Natural killer cell (primary cell): Measurements from ENCODE around the gene COL19A1. TPM values are rescaled to one million over a fixed set of nuclear protein-coding genes. Genes with fewer than 3 reads are reported as not detected.
"Not testable (repeated sequence)": the region's sequence is repeated elsewhere in the genome, so short reads cannot be mapped to it uniquely, and the experiment has no call there.

ENCODE experiments used
- ATAC-seq, 3 donors: fragments of 150-1000 bp in 2 of 3; fragments of 200-7000 bp in 1 of 3; cut with Tn5 transposase; 1 replicate in 1 of 3; 2 replicates in 2 of 3; pipeline ENCODE4 v1.10.0; 2021; ENCODE audit warnings: mild to moderate bottlenecking in 2 of 3, moderate library complexity in 2 of 3
- DNase-seq, 2 donors: peaks; one replicate each; pipeline versions ENCODE4 v3.0.0 to v3.0.0-alpha.2; 2013 to 2021; ENCODE audit warnings: mixed read lengths in 1 of 2
- H3K27ac ChIP-seq: one replicate; pipeline ENCODE4 v1.5.1; 2013; ENCODE audit warnings: mild to moderate bottlenecking, low read length
- H3K27me3 ChIP-seq: one replicate; pipeline ENCODE4 v1.6.1; 2013; ENCODE audit warnings: low read length; ENCODE audit not compliant: control insufficient read depth, insufficient read depth
- H3K36me3 ChIP-seq: one replicate; pipeline ENCODE4 v1.6.1; 2013; ENCODE audit warnings: low read length; ENCODE audit not compliant: control insufficient read depth, insufficient read depth
- H3K4me1 ChIP-seq: one replicate; pipeline ENCODE4 v1.6.1; 2013; ENCODE audit warnings: low read length; ENCODE audit not compliant: control insufficient read depth, insufficient read depth
- H3K4me3 ChIP-seq: one replicate; pipeline ENCODE4 v1.5.1; 2013; ENCODE audit warnings: low read length
- H3K9me3 ChIP-seq: one replicate; pipeline ENCODE4 v1.6.1; 2013; ENCODE audit warnings: low read length; ENCODE audit not compliant: control insufficient read depth, insufficient read depth
- H3K27ac Mint-ChIP-seq, 2 donors: one replicate each; pipeline ENCODE4 v1.8.0; 2022; ENCODE audit warnings: mild to moderate bottlenecking in 2 of 2, mixed read lengths in 2 of 2, moderate library complexity in 1 of 2
- H3K27me3 Mint-ChIP-seq, 2 donors: one replicate each; pipeline ENCODE4 v1.8.0; 2022; ENCODE audit warnings: low read depth in 2 of 2, mixed read lengths in 2 of 2
- H3K36me3 Mint-ChIP-seq: one replicate; pipeline ENCODE4 v1.8.0; 2022; ENCODE audit warnings: mixed read lengths
- H3K4me1 Mint-ChIP-seq, 2 donors: one replicate each; pipeline ENCODE4 v1.8.0; 2022; ENCODE audit warnings: mixed read lengths in 2 of 2
- H3K4me3 Mint-ChIP-seq: one replicate; pipeline ENCODE4 v1.8.0; 2022; ENCODE audit warnings: mild to moderate bottlenecking, moderate library complexity, mixed read lengths
- H3K9me3 Mint-ChIP-seq, 2 donors: one replicate each; pipeline ENCODE4 v1.8.0; 2022; ENCODE audit warnings: mixed read lengths in 2 of 2
- WGBS: methylation state at CpG from one replicate; pipeline ENCODE4 v1.1.7; 2013; ENCODE audit warnings: missing lambda C conversion rate; ENCODE audit not compliant: insufficient coverage; 5-methylcytosine and 5-hydroxymethylcytosine counted together
- intact Hi-C: fragments of 100-400 bp; cut with micrococcal nuclease; formaldehyde crosslinking; loops from one replicate; pipeline ENCODE4 v1.14.2; 2022
- total RNA-seq, 4 donors: library from RNA; stranded (reverse); fragments of 120-200 nt in 1 of 4; gene quantifications; one replicate each; pipeline versions ENCODE4 v1.2.3 to v1.2.4, GENCODE V29; 2013 to 2022
- TF ChIP-seq, protein P1 (sequence below): fragments of 200-600 bp; IDR thresholded peaks from one replicate; pipeline ENCODE4 v1.8.0; 2022; ENCODE audit warnings: antibody characterized with exemption

The COL19A1 gene
- total RNA-seq, 3 donors from 2014 or later (not counting 1 experiment from before 2014, with no cell fraction given): 0.07 to 0.33 (median 0.18) TPM

DNA sequence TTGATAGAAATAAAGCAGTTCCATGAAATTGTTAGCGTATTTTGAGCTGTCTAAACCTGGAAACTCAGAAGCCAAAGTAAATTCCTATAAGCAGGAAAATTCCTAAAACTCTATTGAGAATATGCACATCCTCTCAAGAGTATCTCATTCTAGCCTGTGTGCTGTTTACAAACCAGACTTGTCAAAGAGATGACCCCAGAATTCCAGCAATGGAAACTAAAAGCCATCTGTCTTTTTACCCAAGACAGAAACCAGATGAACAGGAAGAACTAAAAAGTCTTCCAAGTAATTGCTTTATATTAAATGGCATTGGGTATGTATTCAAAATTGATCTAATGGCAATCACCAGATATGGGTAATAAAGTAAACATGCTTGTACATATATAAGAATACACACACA is 92.6 kb downstream of the COL19A1 start:
- H3K27ac Mint-ChIP-seq: no peak overlapping the region
- Histone ChIP-seq H3K27ac (no peak overlapping the region), H3K36me3 (no peaks in the 10 kb centered on the region), H3K4me1 (no peaks in the 10 kb centered on the region), H3K4me3 (no peak overlapping the region), H3K27me3 (no peaks in the 10 kb centered on the region), H3K9me3 (no peaks in the 10 kb centered on the region)
- DNase-seq (no peak), ATAC-seq (no peak)
- no peaks in the 10 kb centered on the region for H3K36me3 Mint-ChIP-seq
- H3K27me3 Mint-ChIP-seq: no peaks in the 10 kb centered on the region
- H3K4me1 Mint-ChIP-seq: no peaks in the 10 kb centered on the region
- TF ChIP-seq, protein P1, sequence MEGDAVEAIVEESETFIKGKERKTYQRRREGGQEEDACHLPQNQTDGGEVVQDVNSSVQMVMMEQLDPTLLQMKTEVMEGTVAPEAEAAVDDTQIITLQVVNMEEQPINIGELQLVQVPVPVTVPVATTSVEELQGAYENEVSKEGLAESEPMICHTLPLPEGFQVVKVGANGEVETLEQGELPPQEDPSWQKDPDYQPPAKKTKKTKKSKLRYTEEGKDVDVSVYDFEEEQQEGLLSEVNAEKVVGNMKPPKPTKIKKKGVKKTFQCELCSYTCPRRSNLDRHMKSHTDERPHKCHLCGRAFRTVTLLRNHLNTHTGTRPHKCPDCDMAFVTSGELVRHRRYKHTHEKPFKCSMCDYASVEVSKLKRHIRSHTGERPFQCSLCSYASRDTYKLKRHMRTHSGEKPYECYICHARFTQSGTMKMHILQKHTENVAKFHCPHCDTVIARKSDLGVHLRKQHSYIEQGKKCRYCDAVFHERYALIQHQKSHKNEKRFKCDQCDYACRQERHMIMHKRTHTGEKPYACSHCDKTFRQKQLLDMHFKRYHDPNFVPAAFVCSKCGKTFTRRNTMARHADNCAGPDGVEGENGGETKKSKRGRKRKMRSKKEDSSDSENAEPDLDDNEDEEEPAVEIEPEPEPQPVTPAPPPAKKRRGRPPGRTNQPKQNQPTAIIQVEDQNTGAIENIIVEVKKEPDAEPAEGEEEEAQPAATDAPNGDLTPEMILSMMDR: no peak
- H3K4me3 Mint-ChIP-seq: no peak overlapping the region
- 100% methylated on average over 1 of the region's 1 CpG for WGBS
- intact Hi-C loops: no loop called here
- H3K9me3 Mint-ChIP-seq: peaks cover 2 to 4% of the 10 kb centered on the region in 2 donors

DNA sequence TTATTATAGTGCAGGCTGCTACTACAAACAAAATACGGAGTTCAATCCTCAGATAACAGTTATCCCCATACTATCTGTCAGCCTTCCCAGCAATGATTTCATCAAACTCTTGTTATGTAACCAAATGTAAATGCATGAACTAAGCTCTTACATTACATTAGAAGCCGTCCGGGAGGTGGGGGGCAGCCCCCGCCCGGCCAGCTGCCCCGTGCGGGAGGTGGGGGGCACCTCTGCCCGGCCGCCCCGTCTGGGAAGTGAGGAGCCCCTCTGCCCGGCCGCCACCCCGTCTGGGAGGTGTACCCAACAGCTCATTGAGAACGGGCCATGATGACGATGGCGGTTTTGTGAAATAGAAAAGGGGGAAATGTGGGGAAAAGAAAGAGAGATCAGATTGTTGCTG is 99.6 kb downstream of the COL19A1 start:
- ATAC-seq, intact Hi-C loops, H3K4me3 Mint-ChIP-seq, H3K36me3 Mint-ChIP-seq, H3K27me3 Mint-ChIP-seq, H3K27ac ChIP-seq, H3K27ac Mint-ChIP-seq, H3K4me1 ChIP-seq, H3K27me3 ChIP-seq, H3K36me3 ChIP-seq, DNase-seq, H3K4me3 ChIP-seq, H3K4me1 Mint-ChIP-seq, H3K9me3 ChIP-seq, H3K9me3 Mint-ChIP-seq: not testable (repeated sequence)
- 93% methylated on average over 15 of the region's 16 CpGs for WGBS

- no peak for DNase-seq
- no peaks in the 10 kb centered on the region for H3K27me3 ChIP-seq
- Mint-ChIP-seq H3K4me3 (no peak overlapping the region), H3K9me3 (peaks cover 5 to 12% of the 10 kb centered on the region in 2 donors), H3K27ac (no peak overlapping the region), H3K36me3 (no peaks in the 10 kb centered on the region), H3K27me3 (no peaks in the 10 kb centered on the region), H3K4me1 (no peaks in the 10 kb centered on the region)
- no peak overlapping the region for H3K27ac ChIP-seq
- H3K4me3 ChIP-seq: no peak overlapping the region
- H3K36me3 ChIP-seq: no peaks in the 10 kb centered on the region
- intact Hi-C loops: no loop called here
- WGBS: 73% methylated on average over 2 of the region's 2 CpGs
- no peaks in the 10 kb centered on the region for H3K9me3 ChIP-seq
- no peak for ATAC-seq
- TF ChIP-seq, protein P1: no peak
- no peaks in the 10 kb centered on the region for H3K4me1 ChIP-seq
These were observed 106.8 kb downstream of the COL19A1 start for GRCh38 chr6:69973138-69973537.

- Histone ChIP-seq H3K9me3 (no peaks in the 10 kb centered on the region), H3K4me3 (no peak overlapping the region), H3K36me3 (no peaks in the 10 kb centered on the region), H3K4me1 (no peaks in the 10 kb centered on the region), H3K27ac (no peak overlapping the region), H3K27me3 (no peaks in the 10 kb centered on the region)
- Mint-ChIP-seq H3K36me3 (no peaks in the 10 kb centered on the region), H3K27me3 (no peaks in the 10 kb centered on the region), H3K9me3 (peaks cover 5 to 12% of the 10 kb centered on the region in 2 donors), H3K4me1 (no peaks in the 10 kb centered on the region), H3K27ac (no peak overlapping the region), H3K4me3 (no peak overlapping the region)
- no peak for ATAC-seq
- intact Hi-C loops: no loop called here
- TF ChIP-seq, protein P1: no peak
- DNase-seq: no peak
- WGBS: 94% methylated on average over 2 of the region's 3 CpGs
These were observed 107.4 kb downstream of the COL19A1 start for GRCh38 chr6:69973763-69974162.
